ENCODE measurements around the gene TUBA4B.

The TUBA4B gene

GRCh38 chr2:219218732-219219701 lies 34.0 kb upstream of the TUBA4B start, which contains the start of gene ABCB6:
Gene ABCB6, minus strand, starts transcription at chr2:219218958. Its CDS starts 285 bp downstream, at chr2:219218673.
- DNase-seq, result peak; percentile 78 to 86

GRCh38 chr2:219219784-219220532 lies 33.1 kb upstream of the TUBA4B start:
- DNase-seq, result no peak

GRCh38 chr2:219220652-219221402 lies 32.2 kb upstream of the TUBA4B start:
- no peak for DNase-seq

- no peak for DNase-seq
Observed at GRCh38 chr2:219221957-219222518, 31.0 kb upstream of the TUBA4B start.

GRCh38 chr2:219223831-219224610 lies 29.0 kb upstream of the TUBA4B start:
- no peak for DNase-seq

- DNase-seq, result no peak
Observed at GRCh38 chr2:219225350-219225749, 27.7 kb upstream of the TUBA4B start.

- no peak for DNase-seq
Observed at GRCh38 chr2:219228041-219228910, 24.8 kb upstream of the TUBA4B start.

GRCh38 chr2:219228911-219229304 lies 24.1 kb upstream of the TUBA4B start:
- no peak for DNase-seq

GRCh38 chr2:219229305-219230058 lies 23.6 kb upstream of the TUBA4B start, which contains the start of the genes ANKZF1 and ATG9A:
Gene ANKZF1, plus strand, starts transcription at chr2:219229806. Its CDS starts 452 bp downstream, at chr2:219230258.
Gene ATG9A, minus strand, starts transcription at chr2:219229636. Its CDS starts 1,612 bp downstream, at chr2:219228024.
- DNase-seq, result peak; percentile 93 to 96

GRCh38 chr2:219230059-219230540 lies 22.9 kb upstream of the TUBA4B start:
- DNase-seq, result peak; percentile 51 to 54

- no peak for DNase-seq
Observed at GRCh38 chr2:219234331-219234730, 18.7 kb upstream of the TUBA4B start.

- DNase-seq, result no peak
Observed at GRCh38 chr2:219243291-219243761, 9.7 kb upstream of the TUBA4B start.

GRCh38 chr2:219244789-219245147 lies 8.3 kb upstream of the TUBA4B start:
- DNase-seq, result no peak

GRCh38 chr2:219245148-219245898 lies 7.7 kb upstream of the TUBA4B start, which contains the start of the genes GLB1L and STK16:
Gene GLB1L, minus strand, starts transcription at chr2:219245444. Its CDS starts 1,871 bp downstream, at chr2:219243573.
Gene STK16, plus strand, starts transcription at chr2:219245479. Its CDS starts 521 bp downstream, at chr2:219246000.
- peak; percentile 87 to 89 for DNase-seq

GRCh38 chr2:219245899-219246230 lies 7.2 kb upstream of the TUBA4B start:
- no peak for DNase-seq

- DNase-seq, result no peak
Observed at GRCh38 chr2:219246559-219246958, 6.5 kb upstream of the TUBA4B start.

GRCh38 chr2:219247678-219248642 lies 5.1 kb upstream of the TUBA4B start:
- DNase-seq, result peak; percentile 31 to 39

All from stimulated activated CD4-positive, alpha-beta T cell treated with anti-CD3 and anti-CD28 coated beads, Interleukin-2, amount 100 ng/mL, for 48 hours (primary cell).